SK-N-SH (cell line): ENCODE measurements around the gene CDH3. TPM values are rescaled to one million over a fixed set of nuclear protein-coding genes. Genes with fewer than 3 reads are reported as not detected.

Experiments
- CTCF ChIA-PET: fragments of 300-600, 350-600 bp; formaldehyde crosslinking; extraction: SDS; loops from one replicate; lab custom pipeline; 2021; lab: Yijun Ruan, JAX
- POLR2A ChIA-PET: fragments of 350-600 bp; sonication (Branson Sonifier 250); formaldehyde crosslinking; extraction: SDS; loops from one replicate; lab custom pipeline; 2020; ENCODE audit warnings: antibody characterized with exemption, inconsistent platforms; lab: Yijun Ruan, JAX
- DNase-seq: peaks from one replicate; pipeline ENCODE4 v3.0.0; 2012
- H2AFZ ChIP-seq: fragments of 200-600 bp; sonication (generic); 2 replicates; pipeline ENCODE4 v1.8.1; 2016; ENCODE audit warnings: antibody characterized with exemption, mild to moderate bottlenecking, low read depth
- H3F3A ChIP-seq: fragments of 200-600 bp; sonication (generic); replicated peaks from 2 replicates; pipeline ENCODE3; 2016; ENCODE audit warnings: antibody characterized with exemption, mild to moderate bottlenecking; ENCODE audit not compliant: insufficient read depth
- H3K27ac ChIP-seq, 2 experiments: fragments of 200-500 bp in 1 of 2; fragments of 200-600 bp in 1 of 2; sonication (Bioruptor generic) in 1 of 2; sonication (generic), shearing (Covaris generic) in 1 of 2; 2 replicates each; pipeline versions ENCODE4 v1.5.1 to v1.6.1; 2014 to 2016; ENCODE audit warnings: low read depth in 2 of 2, inconsistent platforms in 1 of 2, low read length in 1 of 2, mild to moderate bottlenecking in 1 of 2, mixed read lengths in 1 of 2
- H3K27me3 ChIP-seq: fragments of 200-600 bp; sonication (generic), shearing (Covaris generic); 2 replicates; pipeline ENCODE4 v1.6.1; 2016; ENCODE audit warnings: mixed run types; ENCODE audit not compliant: insufficient read depth
- H3K36me3 ChIP-seq, 2 experiments: fragments of 200-500 bp in 1 of 2; fragments of 200-600 bp in 1 of 2; sonication (Bioruptor generic) in 1 of 2; sonication (generic) in 1 of 2; replicated peaks in 1 of 2; 2 replicates each; pipeline versions ENCODE3 to v1.5.1; 2014 to 2016; ENCODE audit warnings: low read length in 1 of 2, mild to moderate bottlenecking in 1 of 2; ENCODE audit not compliant: insufficient read depth in 2 of 2, control insufficient read depth in 1 of 2
- H3K4me1 ChIP-seq, 2 experiments: fragments of 200-500 bp in 1 of 2; fragments of 200-600 bp in 1 of 2; sonication (Bioruptor generic) in 1 of 2; sonication (generic), shearing (Covaris generic) in 1 of 2; 2 replicates each; pipeline versions ENCODE4 v1.5.1 to v1.6.1; 2014 to 2016; ENCODE audit warnings: low read depth in 1 of 2, low read length in 1 of 2, mixed run types in 1 of 2; ENCODE audit not compliant: insufficient read depth in 2 of 2, control insufficient read depth in 1 of 2
- H3K4me2 ChIP-seq: fragments of 200-600 bp; sonication (generic), shearing (Covaris generic); 2 replicates; pipeline ENCODE4 v1.6.1; 2017; ENCODE audit warnings: mixed run types
- H3K4me3 ChIP-seq, 2 experiments: fragments of 200-500 bp in 1 of 2; fragments of 200-600 bp in 1 of 2; sonication (Bioruptor generic) in 1 of 2; sonication (generic), shearing (Covaris generic) in 1 of 2; 2 replicates each; pipeline versions ENCODE4 v1.5.1 to v1.8.1; 2014 to 2016; ENCODE audit warnings: low read depth in 2 of 2, inconsistent platforms in 1 of 2, low read length in 1 of 2, mild to moderate bottlenecking in 1 of 2, mixed read lengths in 1 of 2, moderate library complexity in 1 of 2
- H3K79me2 ChIP-seq: fragments of 200-600 bp; sonication (generic); 2 replicates; pipeline ENCODE4 v1.8.1; 2017; ENCODE audit warnings: mild to moderate bottlenecking; ENCODE audit not compliant: insufficient read depth
- H3K9ac ChIP-seq: fragments of 200-600 bp; sonication (generic); 2 replicates; pipeline ENCODE4 v1.6.1; 2017; ENCODE audit warnings: mixed run types
- H3K9me2 ChIP-seq: fragments of 200-600 bp; sonication (generic); 2 replicates; pipeline ENCODE4 v1.6.1; 2017; ENCODE audit warnings: mixed run types
- H3K9me3 ChIP-seq: fragments of 200-600 bp; sonication (generic); 2 replicates; pipeline ENCODE4 v1.6.1; 2017; ENCODE audit warnings: mixed run types, mild to moderate bottlenecking, moderate library complexity
- H4K20me1 ChIP-seq: fragments of 200-600 bp; sonication (generic); 2 replicates; pipeline ENCODE4 v1.6.1; 2017; ENCODE audit warnings: mild to moderate bottlenecking, mixed run types; ENCODE audit not compliant: insufficient read depth
- CHD2 ChIP-seq: fragments of 150-350 bp; IDR thresholded peaks from 2 replicates; pipeline ENCODE4 v1.6.1; 2018; ENCODE audit warnings: low read length; ENCODE audit not compliant: partially characterized antibody
- EP300 ChIP-seq, 2 experiments: IDR thresholded peaks; 2 replicates each; pipeline versions ENCODE4 v1.4.0 to v1.6.1; 2012; ENCODE audit warnings: borderline replicate concordance in 1 of 2, low read depth in 1 of 2, low read length in 1 of 2
- JUND ChIP-seq: IDR thresholded peaks from 2 replicates; pipeline ENCODE4 v1.4.0; 2012
- MEF2A ChIP-seq: IDR thresholded peaks from 2 replicates; pipeline ENCODE4 v1.4.0; 2012; ENCODE audit warnings: low read depth, borderline replicate concordance
- POLR2AphosphoS5 ChIP-seq: IDR thresholded peaks from 2 replicates; pipeline ENCODE4 v1.6.1; 2012; ENCODE audit warnings: low read depth, low read length
- RAD21 ChIP-seq: IDR thresholded peaks from 2 replicates; pipeline ENCODE4 v1.6.1; 2012; ENCODE audit warnings: mild to moderate bottlenecking, low read length
- RCOR1 ChIP-seq: fragments of 150-350 bp; IDR thresholded peaks from 2 replicates; pipeline ENCODE4 v1.6.1; 2017; ENCODE audit warnings: antibody characterized with exemption, low read length
- RXRA ChIP-seq: IDR thresholded peaks from 2 replicates; pipeline ENCODE4 v1.4.0; 2012; ENCODE audit warnings: low read depth, mild to moderate bottlenecking, borderline replicate concordance
- SMC3 ChIP-seq: IDR thresholded peaks from 2 replicates; pipeline ENCODE4 v1.6.1; 2012; ENCODE audit warnings: low read depth, low read length, improper control_type of control experiment
- TAF1 ChIP-seq: IDR thresholded peaks from 2 replicates; pipeline ENCODE4 v1.6.1; 2012; ENCODE audit warnings: low read depth, mild to moderate bottlenecking, low read length, moderate library complexity, borderline replicate concordance
- TCF12 ChIP-seq: IDR thresholded peaks from 2 replicates; pipeline ENCODE4 v1.4.0; 2012
- WGBS: methylation state at CpG from one replicate; pipeline ENCODE4 v1.1.6; 2017; ENCODE audit warnings: low lambda C conversion rate; 5-methylcytosine and 5-hydroxymethylcytosine counted together
- polyA plus RNA-seq, 3 experiments: library from polyadenylated mRNA; depleted of rRNA; stranded (reverse); fragments of >200 nt; gene quantifications; 2 replicates each; pipeline ENCODE4 v1.2.3, GENCODE V29; 2012
- TF ChIP-seq, protein P1 (sequence below): IDR thresholded peaks from 2 replicates; pipeline ENCODE4 v1.4.0; 2012; ENCODE audit warnings: low read depth, borderline replicate concordance
- TF ChIP-seq, protein P2 (sequence below): fragments of 200-600 bp; sonication (generic); IDR thresholded peaks from 2 replicates; pipeline ENCODE4 v1.6.1; 2017; ENCODE audit warnings: antibody characterized with exemption, mild to moderate bottlenecking, moderate library complexity
- TF ChIP-seq, protein P3 (sequence below): fragments of 150-350 bp; IDR thresholded peaks from 2 replicates; pipeline ENCODE4 v1.6.1; 2017; ENCODE audit warnings: antibody characterized with exemption, low read length, low read depth, borderline replicate concordance
- TF ChIP-seq, protein P4 (sequence below): IDR thresholded peaks from 2 replicates; pipeline ENCODE4 v1.6.1; 2012; ENCODE audit warnings: mild to moderate bottlenecking, low read depth, low read length, moderate library complexity
- TF ChIP-seq, protein P5 (sequence below): fragments of 150-350 bp; IDR thresholded peaks from 2 replicates; pipeline ENCODE4 v1.6.1; 2016; ENCODE audit warnings: mild to moderate bottlenecking, low read depth, low read length

Gene CDH3
- polyA plus RNA-seq, 1 of the 3 experiments (the other 2 are of a cell fraction), result not detected

DNA sequence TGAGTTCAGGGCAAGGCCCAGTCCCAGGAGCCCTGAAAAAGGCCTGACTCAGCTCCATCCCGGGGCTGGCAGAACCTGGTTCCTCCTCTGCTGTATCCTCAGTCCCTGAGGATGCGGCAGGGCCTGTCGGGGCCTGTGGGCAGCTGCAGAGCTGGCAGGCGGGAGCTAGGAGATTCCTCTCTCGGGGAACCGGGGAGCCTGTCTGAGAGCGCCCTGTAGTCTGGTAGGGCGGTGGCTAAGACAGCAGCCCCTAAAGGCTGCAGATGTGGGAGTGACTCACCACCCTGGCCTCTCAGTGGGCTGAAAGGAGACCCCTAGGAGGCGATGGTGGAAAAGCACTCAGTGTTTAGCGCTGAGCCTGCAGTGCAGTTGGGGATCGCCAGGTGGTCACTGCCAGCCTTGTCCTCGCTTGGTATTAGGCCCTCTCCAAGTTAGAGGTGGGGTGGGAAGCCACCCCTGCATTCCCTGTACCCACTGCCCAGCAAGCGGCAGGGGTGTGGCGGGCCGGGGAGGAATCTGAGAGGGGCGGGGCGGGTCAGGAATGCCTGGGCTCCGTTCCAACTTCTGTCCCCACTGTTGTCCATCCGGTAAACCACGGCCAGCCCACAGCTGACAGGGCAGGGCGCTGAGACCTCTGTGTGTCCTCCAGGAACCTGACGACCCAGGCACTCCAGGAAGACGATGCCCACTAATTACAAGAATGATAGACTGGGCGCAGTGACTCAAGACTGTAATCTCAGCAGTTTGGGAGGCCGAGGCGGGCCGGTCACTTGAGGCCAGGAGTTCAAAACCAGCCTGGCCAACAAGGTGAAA, 62.4 kb downstream of the CDH3 start:
- Histone ChIP-seq H3K9me3 (no peaks in the 10 kb centered on the region), H3K27ac (no peak overlapping the region), H3K4me2 (no peak overlapping the region), H3K79me2 (no peaks in the 10 kb centered on the region), H3K4me1 (no peaks in the 10 kb centered on the region), H3K9ac (no peak overlapping the region), H3K4me3 (no peak overlapping the region), H3K27me3 (no peaks in the 10 kb centered on the region; the same call in 1 of the 2 replicates), H2AFZ (no peak overlapping the region), H3K36me3 (no peaks in the 10 kb centered on the region), H4K20me1 (no peaks in the 10 kb centered on the region), H3F3A (peaks cover 2% of the 10 kb centered on the region), H3K9me2 (no peaks in the 10 kb centered on the region)
- TF ChIP-seq, protein P1, sequence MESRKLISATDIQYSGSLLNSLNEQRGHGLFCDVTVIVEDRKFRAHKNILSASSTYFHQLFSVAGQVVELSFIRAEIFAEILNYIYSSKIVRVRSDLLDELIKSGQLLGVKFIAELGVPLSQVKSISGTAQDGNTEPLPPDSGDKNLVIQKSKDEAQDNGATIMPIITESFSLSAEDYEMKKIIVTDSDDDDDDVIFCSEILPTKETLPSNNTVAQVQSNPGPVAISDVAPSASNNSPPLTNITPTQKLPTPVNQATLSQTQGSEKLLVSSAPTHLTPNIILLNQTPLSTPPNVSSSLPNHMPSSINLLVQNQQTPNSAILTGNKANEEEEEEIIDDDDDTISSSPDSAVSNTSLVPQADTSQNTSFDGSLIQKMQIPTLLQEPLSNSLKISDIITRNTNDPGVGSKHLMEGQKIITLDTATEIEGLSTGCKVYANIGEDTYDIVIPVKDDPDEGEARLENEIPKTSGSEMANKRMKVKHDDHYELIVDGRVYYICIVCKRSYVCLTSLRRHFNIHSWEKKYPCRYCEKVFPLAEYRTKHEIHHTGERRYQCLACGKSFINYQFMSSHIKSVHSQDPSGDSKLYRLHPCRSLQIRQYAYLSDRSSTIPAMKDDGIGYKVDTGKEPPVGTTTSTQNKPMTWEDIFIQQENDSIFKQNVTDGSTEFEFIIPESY, result no peak
- TF ChIP-seq EP300 (IDR thresholded peaks at IDR 0.05; ENCODE audit: borderline replicate concordance in 1 of 2, low read depth in 1 of 2, low read length in 1 of 2) (no peak), TCF12 (no peak), CHD2 (no peak), MEF2A (no peak), TAF1 (no peak), RAD21 (no peak), RCOR1 (no peak), JUND (no peak), POLR2AphosphoS5 (no peak), SMC3 (no peak), RXRA (no peak)
- TF ChIP-seq, protein P2, sequence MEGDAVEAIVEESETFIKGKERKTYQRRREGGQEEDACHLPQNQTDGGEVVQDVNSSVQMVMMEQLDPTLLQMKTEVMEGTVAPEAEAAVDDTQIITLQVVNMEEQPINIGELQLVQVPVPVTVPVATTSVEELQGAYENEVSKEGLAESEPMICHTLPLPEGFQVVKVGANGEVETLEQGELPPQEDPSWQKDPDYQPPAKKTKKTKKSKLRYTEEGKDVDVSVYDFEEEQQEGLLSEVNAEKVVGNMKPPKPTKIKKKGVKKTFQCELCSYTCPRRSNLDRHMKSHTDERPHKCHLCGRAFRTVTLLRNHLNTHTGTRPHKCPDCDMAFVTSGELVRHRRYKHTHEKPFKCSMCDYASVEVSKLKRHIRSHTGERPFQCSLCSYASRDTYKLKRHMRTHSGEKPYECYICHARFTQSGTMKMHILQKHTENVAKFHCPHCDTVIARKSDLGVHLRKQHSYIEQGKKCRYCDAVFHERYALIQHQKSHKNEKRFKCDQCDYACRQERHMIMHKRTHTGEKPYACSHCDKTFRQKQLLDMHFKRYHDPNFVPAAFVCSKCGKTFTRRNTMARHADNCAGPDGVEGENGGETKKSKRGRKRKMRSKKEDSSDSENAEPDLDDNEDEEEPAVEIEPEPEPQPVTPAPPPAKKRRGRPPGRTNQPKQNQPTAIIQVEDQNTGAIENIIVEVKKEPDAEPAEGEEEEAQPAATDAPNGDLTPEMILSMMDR, result no peak
- TF ChIP-seq, protein P3, sequence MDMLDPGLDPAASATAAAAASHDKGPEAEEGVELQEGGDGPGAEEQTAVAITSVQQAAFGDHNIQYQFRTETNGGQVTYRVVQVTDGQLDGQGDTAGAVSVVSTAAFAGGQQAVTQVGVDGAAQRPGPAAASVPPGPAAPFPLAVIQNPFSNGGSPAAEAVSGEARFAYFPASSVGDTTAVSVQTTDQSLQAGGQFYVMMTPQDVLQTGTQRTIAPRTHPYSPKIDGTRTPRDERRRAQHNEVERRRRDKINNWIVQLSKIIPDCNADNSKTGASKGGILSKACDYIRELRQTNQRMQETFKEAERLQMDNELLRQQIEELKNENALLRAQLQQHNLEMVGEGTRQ, result no peak
- TF ChIP-seq, protein P4, sequence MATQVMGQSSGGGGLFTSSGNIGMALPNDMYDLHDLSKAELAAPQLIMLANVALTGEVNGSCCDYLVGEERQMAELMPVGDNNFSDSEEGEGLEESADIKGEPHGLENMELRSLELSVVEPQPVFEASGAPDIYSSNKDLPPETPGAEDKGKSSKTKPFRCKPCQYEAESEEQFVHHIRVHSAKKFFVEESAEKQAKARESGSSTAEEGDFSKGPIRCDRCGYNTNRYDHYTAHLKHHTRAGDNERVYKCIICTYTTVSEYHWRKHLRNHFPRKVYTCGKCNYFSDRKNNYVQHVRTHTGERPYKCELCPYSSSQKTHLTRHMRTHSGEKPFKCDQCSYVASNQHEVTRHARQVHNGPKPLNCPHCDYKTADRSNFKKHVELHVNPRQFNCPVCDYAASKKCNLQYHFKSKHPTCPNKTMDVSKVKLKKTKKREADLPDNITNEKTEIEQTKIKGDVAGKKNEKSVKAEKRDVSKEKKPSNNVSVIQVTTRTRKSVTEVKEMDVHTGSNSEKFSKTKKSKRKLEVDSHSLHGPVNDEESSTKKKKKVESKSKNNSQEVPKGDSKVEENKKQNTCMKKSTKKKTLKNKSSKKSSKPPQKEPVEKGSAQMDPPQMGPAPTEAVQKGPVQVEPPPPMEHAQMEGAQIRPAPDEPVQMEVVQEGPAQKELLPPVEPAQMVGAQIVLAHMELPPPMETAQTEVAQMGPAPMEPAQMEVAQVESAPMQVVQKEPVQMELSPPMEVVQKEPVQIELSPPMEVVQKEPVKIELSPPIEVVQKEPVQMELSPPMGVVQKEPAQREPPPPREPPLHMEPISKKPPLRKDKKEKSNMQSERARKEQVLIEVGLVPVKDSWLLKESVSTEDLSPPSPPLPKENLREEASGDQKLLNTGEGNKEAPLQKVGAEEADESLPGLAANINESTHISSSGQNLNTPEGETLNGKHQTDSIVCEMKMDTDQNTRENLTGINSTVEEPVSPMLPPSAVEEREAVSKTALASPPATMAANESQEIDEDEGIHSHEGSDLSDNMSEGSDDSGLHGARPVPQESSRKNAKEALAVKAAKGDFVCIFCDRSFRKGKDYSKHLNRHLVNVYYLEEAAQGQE, result no peak
- TF ChIP-seq, protein P5, sequence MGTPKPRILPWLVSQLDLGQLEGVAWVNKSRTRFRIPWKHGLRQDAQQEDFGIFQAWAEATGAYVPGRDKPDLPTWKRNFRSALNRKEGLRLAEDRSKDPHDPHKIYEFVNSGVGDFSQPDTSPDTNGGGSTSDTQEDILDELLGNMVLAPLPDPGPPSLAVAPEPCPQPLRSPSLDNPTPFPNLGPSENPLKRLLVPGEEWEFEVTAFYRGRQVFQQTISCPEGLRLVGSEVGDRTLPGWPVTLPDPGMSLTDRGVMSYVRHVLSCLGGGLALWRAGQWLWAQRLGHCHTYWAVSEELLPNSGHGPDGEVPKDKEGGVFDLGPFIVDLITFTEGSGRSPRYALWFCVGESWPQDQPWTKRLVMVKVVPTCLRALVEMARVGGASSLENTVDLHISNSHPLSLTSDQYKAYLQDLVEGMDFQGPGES, result no peak
- POLR2A ChIA-PET, result no interaction called here
- DNase-seq, result no peak
- CTCF ChIA-PET, result interaction anchor here (1.0 to 1.7 kb wide), 3 partner anchors 17 to 178 kb away, joined by 4 to 5 read pairs (median 5); no protein-coding TSS in a partner anchor
- 44% methylated on average over 16 of the region's 27 CpGs for WGBS
